ENCODE measurements around the gene ARL14.
"Not testable (repeated sequence)": the region's sequence is repeated elsewhere in the genome, so short reads cannot be mapped to it uniquely, and the experiment has no call there.

The ARL14 gene

GRCh38 chr3:160677459-160677881 is 510 bp downstream of the ARL14 start:
- peak; percentile 14 for DNase-seq

- DNase-seq: no peak
Measured at GRCh38 chr3:160678292-160678842, 1.4 kb downstream of the ARL14 start.

GRCh38 chr3:160684368-160684740 is 7.4 kb downstream of the ARL14 start:
- no peak for DNase-seq

GRCh38 chr3:160685144-160685766 is 8.3 kb downstream of the ARL14 start:
- DNase-seq: no peak

- DNase-seq: peak; percentile 22
Measured at GRCh38 chr3:160686955-160687535, 10.1 kb downstream of the ARL14 start.

- DNase-seq: no peak
Measured at GRCh38 chr3:160691151-160691550, 14.2 kb downstream of the ARL14 start.

- no peak for DNase-seq
Measured at GRCh38 chr3:160691962-160692361, 15.0 kb downstream of the ARL14 start.

- DNase-seq: no peak
Measured at GRCh38 chr3:160693191-160693590, 16.2 kb downstream of the ARL14 start.

- no peak for DNase-seq
Measured at GRCh38 chr3:160694345-160694744, 17.4 kb downstream of the ARL14 start.

- no peak for DNase-seq
Measured at GRCh38 chr3:160695003-160695402, 18.0 kb downstream of the ARL14 start.

- peak; percentile 26 for DNase-seq
Measured at GRCh38 chr3:160695915-160696327, 19.0 kb downstream of the ARL14 start.

GRCh38 chr3:160697637-160698380 is 20.8 kb downstream of the ARL14 start:
- peak; percentile 68 for DNase-seq

GRCh38 chr3:160698599-160699195 is 21.7 kb downstream of the ARL14 start:
- DNase-seq: no peak

GRCh38 chr3:160701490-160701889 is 24.5 kb downstream of the ARL14 start:
- DNase-seq: no peak

- no peak for DNase-seq
Measured at GRCh38 chr3:160702290-160702689, 25.3 kb downstream of the ARL14 start.

GRCh38 chr3:160703974-160704373 is 27.0 kb downstream of the ARL14 start:
- peak; percentile 38 for DNase-seq

- DNase-seq: peak; percentile 59
Measured at GRCh38 chr3:160707187-160707794, 30.3 kb downstream of the ARL14 start.

- DNase-seq: no peak
Measured at GRCh38 chr3:160709477-160710182, 32.7 kb downstream of the ARL14 start.

- DNase-seq: not testable (repeated sequence)
Measured at GRCh38 chr3:160713144-160713543, 36.2 kb downstream of the ARL14 start.

GRCh38 chr3:160719710-160720109 is 42.8 kb downstream of the ARL14 start:
- no peak for DNase-seq

GRCh38 chr3:160720123-160720746 is 43.3 kb downstream of the ARL14 start:
- no peak for DNase-seq

- no peak for DNase-seq
Measured at GRCh38 chr3:160722331-160722730, 45.4 kb downstream of the ARL14 start.

Data from fibroblast of skin of scalp (primary cell).